Stimulated activated CD4-positive, alpha-beta T cell treated with anti-CD3 and anti-CD28 coated beads, Interleukin-2, amount 100 ng/mL, for 4 hours (primary cell): Measurements from ENCODE around the gene STX12.
"Not testable (repeated sequence)": the region's sequence is repeated elsewhere in the genome, so short reads cannot be mapped to it uniquely, and the experiment has no call there.

ENCODE experiments used
- DNase-seq: peaks from one replicate; pipeline ENCODE4 v3.0.0-alpha.2; 2020; ENCODE audit warnings: low read depth

STX12 gene

DNA sequence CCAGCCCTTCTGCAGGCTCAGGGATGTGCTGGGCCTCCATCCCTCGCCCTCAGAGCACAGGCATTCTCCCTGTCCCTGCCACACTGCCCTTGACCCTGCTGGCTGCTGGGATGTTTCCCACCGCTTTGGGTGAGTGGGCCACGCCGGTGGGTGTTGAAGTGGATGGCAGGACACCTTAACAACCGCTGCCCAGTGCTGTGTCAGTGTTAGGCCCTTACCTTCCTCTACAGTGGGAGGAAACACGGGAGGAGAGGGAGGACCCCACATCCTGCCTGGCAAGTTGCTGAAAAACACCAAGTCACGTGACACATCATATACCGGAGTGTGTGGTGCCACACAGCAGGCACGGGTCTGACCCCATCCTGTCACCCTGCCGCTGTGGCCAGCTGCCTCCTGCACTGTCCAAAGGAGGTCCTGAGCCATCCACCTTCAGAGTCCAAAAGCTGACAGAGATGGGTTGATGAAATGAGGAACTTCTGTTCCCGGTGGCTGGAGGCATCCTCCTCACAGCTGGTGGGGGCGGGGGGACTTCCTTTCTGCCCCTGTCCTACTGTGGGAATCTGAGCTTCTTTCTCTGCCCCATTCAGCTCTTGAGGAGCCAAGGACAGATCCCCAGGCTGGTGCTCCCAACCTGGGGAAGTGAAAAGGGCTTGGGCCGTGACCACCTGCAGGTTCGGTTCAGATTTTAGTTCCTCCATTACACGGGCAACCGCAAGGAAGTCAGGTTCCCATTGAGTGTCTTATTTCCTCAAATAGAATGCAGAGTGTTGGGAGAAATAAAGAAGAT lies 96.1 kb downstream of the STX12 start:
- peak; percentile 38 for DNase-seq

DNA sequence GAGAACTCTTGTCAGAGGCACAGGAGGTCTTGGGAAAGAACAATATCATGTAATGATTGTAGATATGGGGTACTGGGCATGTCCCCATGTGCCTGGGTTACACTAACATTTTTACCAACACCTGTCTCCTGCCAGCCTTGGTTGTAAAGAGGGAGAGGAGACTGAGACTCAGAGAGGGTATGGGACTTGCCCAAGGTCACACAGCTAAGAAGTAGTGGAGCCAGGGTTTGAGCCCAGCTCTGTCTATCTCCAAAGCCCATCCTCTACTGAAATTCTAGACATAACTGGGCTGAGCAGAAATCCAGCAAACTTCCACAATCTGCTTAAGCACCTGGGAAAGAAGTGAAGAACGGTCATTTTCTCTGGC lies 96.7 kb downstream of the STX12 start:
- no peak for DNase-seq

DNA sequence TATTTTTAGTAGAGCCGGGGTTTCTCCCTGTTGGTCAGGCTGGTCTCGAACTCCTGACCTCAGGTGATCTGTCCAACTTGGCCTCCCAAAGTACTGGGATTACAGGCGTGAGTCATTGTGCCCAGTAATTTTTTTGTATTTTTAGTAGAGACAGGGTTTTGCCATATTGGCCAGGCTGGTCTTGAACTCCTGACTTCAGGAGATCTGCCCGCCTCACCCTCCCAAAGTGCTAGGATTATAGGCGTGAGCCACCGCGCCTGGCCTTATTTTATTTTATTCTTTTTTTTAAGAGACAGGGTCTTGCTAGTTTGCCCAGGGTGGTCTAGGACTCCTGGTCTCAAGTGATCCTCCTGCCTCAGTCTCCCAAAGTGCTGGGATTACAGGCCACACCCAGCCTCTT lies 98.1 kb downstream of the STX12 start:
- not testable (repeated sequence) for DNase-seq

DNA sequence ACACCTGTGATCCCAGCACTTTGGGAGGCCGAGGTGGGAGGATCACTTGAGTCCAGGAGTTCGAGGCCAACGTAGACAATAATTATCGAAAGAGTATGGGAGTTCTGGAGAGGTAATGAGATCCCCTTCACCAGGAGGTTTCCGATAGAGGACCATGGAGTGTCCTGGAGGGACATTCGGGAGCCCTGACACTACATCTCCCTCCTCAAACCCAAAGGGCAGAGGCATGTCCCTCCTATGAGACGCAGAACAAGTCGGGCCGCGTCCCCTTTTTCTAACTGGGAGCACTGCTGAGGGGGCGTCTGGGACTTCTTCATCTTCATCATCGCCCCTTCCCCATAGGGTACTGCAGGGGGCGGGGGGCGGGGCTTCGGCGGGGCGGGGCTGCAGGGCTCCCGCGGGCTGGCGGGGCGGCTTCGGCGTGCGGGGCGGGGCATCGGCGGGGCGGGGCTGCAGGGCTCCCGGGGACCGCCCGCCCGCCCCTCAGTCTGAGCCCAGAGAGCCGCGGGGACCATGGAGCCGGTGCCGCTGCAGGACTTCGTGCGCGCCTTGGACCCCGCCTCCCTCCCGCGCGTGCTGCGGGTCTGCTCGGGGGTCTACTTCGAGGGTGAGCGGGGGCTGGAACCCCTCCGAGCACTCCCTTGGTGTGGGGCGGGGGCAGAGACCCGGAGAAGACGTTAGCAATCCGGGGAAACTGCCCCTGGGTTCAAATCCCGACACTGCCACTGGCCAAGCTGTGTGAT lies 99.2 kb downstream of the STX12 start, which contains the start of gene THEMIS2:
Gene THEMIS2 (plus strand): TSS at position 486 of the 743 bp plus-strand sequence. CDS start 28 bp downstream, at position 514.
- peak; percentile 73 for DNase-seq

DNA sequence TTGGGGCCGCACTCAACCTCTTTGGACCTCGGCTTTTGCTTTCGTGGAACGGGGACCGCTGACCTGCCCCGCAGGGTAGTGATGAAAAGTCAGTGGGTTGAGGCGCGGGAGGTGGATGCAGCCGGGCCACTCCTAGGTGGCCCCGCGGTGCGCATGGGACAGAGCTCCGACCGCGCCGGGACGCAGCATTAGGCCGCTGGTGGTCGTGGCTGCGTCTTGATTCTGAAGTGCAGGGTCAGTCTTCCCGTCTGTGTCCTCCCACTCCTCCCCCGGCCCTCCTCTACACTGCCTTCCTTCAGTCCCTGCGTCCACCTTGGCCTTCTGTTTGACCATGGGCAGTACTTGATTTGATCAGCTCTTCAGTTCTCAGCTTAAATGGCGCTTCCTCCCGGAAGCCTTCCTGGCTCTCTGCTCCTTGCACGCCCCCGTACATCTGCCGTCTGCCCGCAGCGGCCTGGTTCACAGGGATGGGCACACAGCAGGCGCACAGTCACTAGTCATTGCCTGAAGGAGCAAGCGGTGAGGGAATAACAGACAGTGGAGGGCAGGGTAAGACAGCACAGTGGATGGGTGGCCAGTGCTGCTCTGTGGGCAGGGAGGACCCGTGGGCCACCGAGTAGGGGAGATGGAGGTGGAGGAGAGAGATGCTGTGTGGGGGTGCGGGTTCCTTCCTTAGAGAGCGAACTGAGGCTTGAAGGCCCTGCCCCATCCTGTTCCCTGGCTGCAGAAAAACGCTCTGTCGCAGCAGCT lies 100.0 kb downstream of the STX12 start:
- no peak for DNase-seq

DNA sequence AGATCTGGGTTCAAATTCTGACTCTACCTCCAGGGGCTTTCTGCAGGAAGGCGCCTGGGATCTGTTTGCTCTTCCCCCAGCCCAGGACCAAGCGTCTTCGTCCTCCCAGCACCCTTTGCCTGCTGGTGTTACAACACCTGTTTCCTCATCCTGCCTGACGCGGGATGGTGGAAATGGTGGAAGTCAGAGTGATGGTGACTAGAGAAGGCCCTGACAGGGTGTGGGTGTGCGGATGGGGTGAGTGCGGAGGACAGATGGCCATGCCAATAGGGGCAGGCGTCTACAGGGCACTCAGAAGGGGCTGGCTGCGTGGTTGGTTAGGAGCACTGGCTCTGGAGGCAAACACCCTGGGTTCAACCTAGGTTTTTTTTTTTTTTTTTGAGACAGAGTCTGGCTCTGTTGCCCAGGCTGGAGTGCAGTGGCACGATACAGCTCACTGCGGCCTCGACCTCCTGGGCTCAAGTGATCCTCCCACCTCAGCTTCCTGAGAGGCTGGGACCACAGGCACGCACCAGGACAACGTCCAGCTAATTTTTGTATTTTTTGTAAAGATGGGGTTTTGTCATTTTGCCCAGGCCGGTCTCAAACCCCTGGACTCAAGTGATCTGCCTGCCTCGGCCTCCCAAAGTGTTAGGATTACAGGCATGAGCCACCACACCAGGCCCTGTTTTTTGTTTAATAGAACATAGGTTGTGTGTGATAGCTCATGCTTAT lies 100.8 kb downstream of the STX12 start:
- no peak for DNase-seq
